ENCODE data around the gene BTBD9. TPM values are rescaled to one million over a fixed set of nuclear protein-coding genes. Genes with fewer than 3 reads are reported as not detected.

The BTBD9 gene
- total and polyA plus RNA-seq, 2 donors (not counting 1 experiment from before 2014, with no cell fraction given) = 4.1 to 48.9 TPM

GRCh38 chr6:38185752-38186151 lies 454.0 kb downstream of the BTBD9 start:
- no peak overlapping the region for H3K27ac Mint-ChIP-seq
- Histone ChIP-seq H3K27me3 (replicated peaks in 1 of 4; ENCODE audit: control extremely low read depth in 1 of 4, control insufficient read depth in 3 of 4, insufficient read depth in 4 of 4, low read length in 3 of 4) (no peaks in the 10 kb centered on the region), H3K9me3 (ENCODE audit: control extremely low read depth in 1 of 3, control insufficient read depth in 2 of 3, insufficient read depth in 1 of 3, low read length in 2 of 3) (no peaks in the 10 kb centered on the region), H3K4me1 (ENCODE audit: control insufficient read depth in 2 of 2, insufficient read depth in 2 of 2, low read length in 2 of 2) (no peaks in the 10 kb centered on the region), H4K20me1 (ENCODE audit: control insufficient read depth, insufficient read depth, low read length, poor library complexity, severe bottlenecking) (no peaks in the 10 kb centered on the region), H3K36me3 (replicated peaks in 1 of 2; ENCODE audit: control extremely low read depth in 1 of 2, control insufficient read depth in 1 of 2, extremely low read depth in 1 of 2, insufficient read depth in 2 of 2, low read length in 1 of 2) (peaks cover 0 to 14% of the 10 kb centered on the region in 2 experiments), H2AFZ (ENCODE audit: insufficient read depth, low read depth, low read length, poor library complexity, severe bottlenecking) (no peak overlapping the region), H3K27ac (ENCODE audit: low read length in 2 of 2) (no peak overlapping the region), H3K9ac (ENCODE audit: low read length) (no peak overlapping the region), H3K4me3 (ENCODE audit: control extremely low read depth in 1 of 5, extremely low read depth in 1 of 5, insufficient read depth in 1 of 5, low read depth in 2 of 5, low read length in 4 of 5) (no peak overlapping the region), H3K4me2 (replicated peaks; ENCODE audit: low read depth, low read length, poor library complexity, severe bottlenecking) (no peak overlapping the region), H3K79me2 (ENCODE audit: control insufficient read depth, insufficient read depth, low read length) (no peaks in the 10 kb centered on the region)
- no peaks in the 10 kb centered on the region for H3K4me1 Mint-ChIP-seq
- intact Hi-C loops (cut with micrococcal nuclease) = no loop called here
- no peak for ATAC-seq (ENCODE audit: low read depth)
- ChIA-PET POLR2A (no interaction called here), CTCF (no interaction called here)
- no peaks in the 10 kb centered on the region for H3K9me3 Mint-ChIP-seq (ENCODE audit: insufficient read depth)
- TF ChIP-seq, protein P1, sequence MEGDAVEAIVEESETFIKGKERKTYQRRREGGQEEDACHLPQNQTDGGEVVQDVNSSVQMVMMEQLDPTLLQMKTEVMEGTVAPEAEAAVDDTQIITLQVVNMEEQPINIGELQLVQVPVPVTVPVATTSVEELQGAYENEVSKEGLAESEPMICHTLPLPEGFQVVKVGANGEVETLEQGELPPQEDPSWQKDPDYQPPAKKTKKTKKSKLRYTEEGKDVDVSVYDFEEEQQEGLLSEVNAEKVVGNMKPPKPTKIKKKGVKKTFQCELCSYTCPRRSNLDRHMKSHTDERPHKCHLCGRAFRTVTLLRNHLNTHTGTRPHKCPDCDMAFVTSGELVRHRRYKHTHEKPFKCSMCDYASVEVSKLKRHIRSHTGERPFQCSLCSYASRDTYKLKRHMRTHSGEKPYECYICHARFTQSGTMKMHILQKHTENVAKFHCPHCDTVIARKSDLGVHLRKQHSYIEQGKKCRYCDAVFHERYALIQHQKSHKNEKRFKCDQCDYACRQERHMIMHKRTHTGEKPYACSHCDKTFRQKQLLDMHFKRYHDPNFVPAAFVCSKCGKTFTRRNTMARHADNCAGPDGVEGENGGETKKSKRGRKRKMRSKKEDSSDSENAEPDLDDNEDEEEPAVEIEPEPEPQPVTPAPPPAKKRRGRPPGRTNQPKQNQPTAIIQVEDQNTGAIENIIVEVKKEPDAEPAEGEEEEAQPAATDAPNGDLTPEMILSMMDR (IDR thresholded peaks at IDR 0.05) = no peak
- no peak for TF ChIP-seq EZH2 (IDR thresholded peaks at IDR 0.05; ENCODE audit: borderline replicate concordance, insufficient read depth, low read depth, low read length, poor library complexity, severe bottlenecking)
- H3K4me3 Mint-ChIP-seq = no peak overlapping the region
- no peaks in the 10 kb centered on the region for H3K27me3 Mint-ChIP-seq
- no peak for DNase-seq
- 100% methylated on average over 4 of the region's 8 CpGs for WGBS (ENCODE audit: insufficient coverage)

DNA sequence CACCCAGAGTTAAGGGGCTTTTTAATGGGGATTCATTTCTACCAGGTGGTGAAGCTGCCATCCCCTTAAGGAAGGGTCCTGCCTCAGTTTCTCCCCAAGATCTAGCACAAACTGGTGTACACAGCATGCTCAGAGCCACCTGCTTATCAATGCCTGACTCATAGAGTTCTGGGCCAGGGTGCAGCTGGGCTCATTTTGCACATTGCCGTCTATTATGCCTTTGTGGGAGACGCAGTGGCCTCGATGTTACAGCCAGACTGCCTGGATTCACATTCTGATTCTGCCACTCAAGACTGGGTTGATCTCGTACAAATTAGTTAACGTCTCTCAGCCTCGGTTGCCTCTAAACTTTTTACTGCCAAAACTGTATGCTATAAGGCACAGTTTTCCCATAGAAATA lies 454.5 kb downstream of the BTBD9 start:
- no peaks in the 10 kb centered on the region for H3K27me3 ChIP-seq (replicated peaks in 1 of 4; ENCODE audit: control extremely low read depth in 1 of 4, control insufficient read depth in 3 of 4, insufficient read depth in 4 of 4, low read length in 3 of 4)
- Mint-ChIP-seq H3K9me3 (ENCODE audit: insufficient read depth) (no peaks in the 10 kb centered on the region), H3K27me3 (no peaks in the 10 kb centered on the region), H3K4me1 (no peaks in the 10 kb centered on the region), H3K4me3 (no peak overlapping the region), H3K27ac (no peak overlapping the region)
- no peak overlapping the region for H2AFZ ChIP-seq (ENCODE audit: insufficient read depth, low read depth, low read length, poor library complexity, severe bottlenecking)
- H3K4me3 ChIP-seq (ENCODE audit: control extremely low read depth in 1 of 5, extremely low read depth in 1 of 5, insufficient read depth in 1 of 5, low read depth in 2 of 5, low read length in 4 of 5) = no peak overlapping the region
- 98% methylated on average over 6 of the region's 6 CpGs for WGBS (ENCODE audit: insufficient coverage)
- no peak overlapping the region for H3K9ac ChIP-seq (ENCODE audit: low read length)
- ChIA-PET POLR2A (no interaction called here), CTCF (no interaction called here)
- H3K27ac ChIP-seq (ENCODE audit: low read length in 2 of 2) = no peak overlapping the region
- no peaks in the 10 kb centered on the region for H3K4me1 ChIP-seq (ENCODE audit: control insufficient read depth in 2 of 2, insufficient read depth in 2 of 2, low read length in 2 of 2)
- peaks cover 0 to 14% of the 10 kb centered on the region in 2 experiments for H3K36me3 ChIP-seq (replicated peaks in 1 of 2; ENCODE audit: control extremely low read depth in 1 of 2, control insufficient read depth in 1 of 2, extremely low read depth in 1 of 2, insufficient read depth in 2 of 2, low read length in 1 of 2)
- no peaks in the 10 kb centered on the region for H3K9me3 ChIP-seq (ENCODE audit: control extremely low read depth in 1 of 3, control insufficient read depth in 2 of 3, insufficient read depth in 1 of 3, low read length in 2 of 3)
- TF ChIP-seq, protein P1 (IDR thresholded peaks at IDR 0.05) = no peak
- no peak for TF ChIP-seq EZH2 (IDR thresholded peaks at IDR 0.05; ENCODE audit: borderline replicate concordance, insufficient read depth, low read depth, low read length, poor library complexity, severe bottlenecking)
- H3K79me2 ChIP-seq (ENCODE audit: control insufficient read depth, insufficient read depth, low read length) = no peaks in the 10 kb centered on the region
- intact Hi-C loops (cut with micrococcal nuclease) = no loop called here
- H4K20me1 ChIP-seq (ENCODE audit: control insufficient read depth, insufficient read depth, low read length, poor library complexity, severe bottlenecking) = no peaks in the 10 kb centered on the region
- DNase-seq (no peak), ATAC-seq (ENCODE audit: low read depth) (no peak)
- H3K4me2 ChIP-seq (replicated peaks; ENCODE audit: low read depth, low read length, poor library complexity, severe bottlenecking) = no peak overlapping the region

Data from B cell (primary cell).